CD1c-positive myeloid dendritic cell (primary cell): Measurements from ENCODE around the gene TPSG1.
"Not testable (repeated sequence)": the region's sequence is repeated elsewhere in the genome, so short reads cannot be mapped to it uniquely, and the experiment has no call there.

Experiments
- DNase-seq: peaks from one replicate; pipeline ENCODE4 v3.0.0-alpha.2; 2016; ENCODE audit errors: extremely low spot score

TPSG1 gene

GRCh38 chr16:1215574-1216295 lies 9.3 kb downstream of the TPSG1 start:
- no peak for DNase-seq

- no peak for DNase-seq
Observed at GRCh38 chr16:1214719-1215118, 10.3 kb downstream of the TPSG1 start.

- no peak for DNase-seq
Observed at GRCh38 chr16:1213796-1214372, 11.2 kb downstream of the TPSG1 start.

GRCh38 chr16:1213231-1213630 lies 11.8 kb downstream of the TPSG1 start:
- DNase-seq: no peak

DNA sequence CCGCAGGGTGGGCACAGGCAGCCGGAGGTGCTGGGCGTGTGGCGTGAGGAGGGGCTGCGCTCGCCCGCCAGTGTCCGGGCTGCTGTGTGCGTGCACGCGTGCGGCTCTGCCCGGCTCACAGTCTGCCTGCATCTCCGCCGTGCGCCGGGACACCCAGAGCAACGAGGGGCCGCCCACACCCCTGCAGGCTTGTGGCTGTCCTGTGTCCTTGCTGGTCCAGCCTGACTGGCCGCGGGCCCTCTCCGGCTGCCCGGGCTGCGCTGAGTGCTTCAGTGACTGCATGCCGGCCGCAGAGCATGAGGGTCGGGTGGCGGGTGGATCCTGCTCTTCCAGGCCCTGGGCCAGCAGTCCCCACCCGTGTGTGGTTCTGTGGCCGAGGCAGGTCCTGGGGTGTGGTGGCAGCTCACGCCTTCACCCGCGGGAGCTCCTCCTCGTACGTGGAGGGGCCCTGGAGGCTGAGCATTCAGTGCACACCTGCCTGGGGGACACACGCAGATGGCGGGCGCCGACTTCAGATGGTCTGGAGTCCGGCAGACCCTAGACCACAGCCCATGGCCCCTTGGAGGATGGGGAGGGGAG lies 12.4 kb downstream of the TPSG1 start:
- no peak for DNase-seq

DNA sequence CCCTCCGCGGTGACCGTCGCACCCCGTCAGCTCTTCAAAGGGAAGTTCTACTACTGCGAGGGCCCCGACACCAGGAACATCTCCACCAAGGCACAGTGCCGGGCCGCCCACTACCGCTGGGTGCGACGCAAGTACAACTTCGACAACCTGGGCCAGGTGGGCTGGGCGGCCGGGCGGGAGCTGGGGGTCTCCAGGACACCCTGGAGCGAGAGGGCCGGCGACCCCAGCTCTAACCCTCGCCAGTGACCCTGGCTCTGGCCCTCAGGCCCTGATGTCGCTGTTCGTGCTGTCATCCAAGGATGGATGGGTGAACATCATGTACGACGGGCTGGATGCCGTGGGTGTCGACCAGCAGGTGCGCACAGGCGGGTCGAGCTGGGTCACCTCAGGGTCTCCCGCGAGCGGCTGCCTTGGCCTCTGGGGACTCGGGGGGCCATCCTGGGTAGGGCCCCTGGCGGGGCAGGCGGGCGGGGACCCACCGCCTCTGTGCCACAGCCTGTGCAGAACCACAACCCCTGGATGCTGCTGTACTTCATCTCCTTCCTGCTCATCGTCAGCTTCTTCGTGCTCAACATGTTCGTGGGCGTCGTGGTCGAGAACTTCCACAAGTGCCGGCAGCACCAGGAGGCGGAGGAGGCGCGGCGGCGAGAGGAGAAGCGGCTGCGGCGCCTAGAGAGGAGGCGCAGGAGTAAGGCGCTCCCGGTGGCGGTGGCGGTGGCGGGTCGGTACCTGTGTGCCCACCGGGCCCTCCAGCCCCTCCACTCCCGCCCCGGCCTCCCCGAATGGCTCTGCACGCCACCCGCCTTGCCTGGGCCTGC lies 13.4 kb downstream of the TPSG1 start:
- DNase-seq: no peak

DNA sequence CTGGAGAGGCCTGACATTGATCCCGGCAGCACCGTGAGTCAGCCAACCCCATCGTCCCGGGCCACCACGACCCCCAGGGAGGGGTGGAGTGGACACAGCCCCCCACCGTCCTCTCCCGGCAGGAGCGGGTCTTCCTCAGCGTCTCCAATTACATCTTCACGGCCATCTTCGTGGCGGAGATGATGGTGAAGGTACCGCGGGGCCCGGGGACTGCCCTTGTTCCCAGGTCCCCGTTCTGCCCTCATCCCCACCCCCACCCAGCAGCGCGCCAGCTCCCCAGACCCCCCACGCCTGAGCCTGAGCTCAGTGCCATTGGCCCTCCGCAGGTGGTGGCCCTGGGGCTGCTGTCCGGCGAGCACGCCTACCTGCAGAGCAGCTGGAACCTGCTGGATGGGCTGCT lies 14.6 kb downstream of the TPSG1 start:
- no peak for DNase-seq

DNA sequence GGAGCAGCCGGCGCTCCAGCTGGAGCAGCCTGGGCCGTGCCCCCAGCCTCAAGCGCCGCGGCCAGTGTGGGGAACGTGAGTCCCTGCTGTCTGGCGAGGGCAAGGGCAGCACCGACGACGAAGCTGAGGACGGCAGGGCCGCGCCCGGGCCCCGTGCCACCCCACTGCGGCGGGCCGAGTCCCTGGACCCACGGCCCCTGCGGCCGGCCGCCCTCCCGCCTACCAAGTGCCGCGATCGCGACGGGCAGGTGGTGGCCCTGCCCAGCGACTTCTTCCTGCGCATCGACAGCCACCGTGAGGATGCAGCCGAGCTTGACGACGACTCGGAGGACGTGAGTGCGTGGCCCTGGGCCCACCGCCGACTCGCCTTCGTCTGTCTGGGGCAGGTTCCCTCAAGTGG lies 16.0 kb downstream of the TPSG1 start:
- DNase-seq: no peak

GRCh38 chr16:1208239-1208830 lies 16.7 kb downstream of the TPSG1 start:
- no peak for DNase-seq

DNA sequence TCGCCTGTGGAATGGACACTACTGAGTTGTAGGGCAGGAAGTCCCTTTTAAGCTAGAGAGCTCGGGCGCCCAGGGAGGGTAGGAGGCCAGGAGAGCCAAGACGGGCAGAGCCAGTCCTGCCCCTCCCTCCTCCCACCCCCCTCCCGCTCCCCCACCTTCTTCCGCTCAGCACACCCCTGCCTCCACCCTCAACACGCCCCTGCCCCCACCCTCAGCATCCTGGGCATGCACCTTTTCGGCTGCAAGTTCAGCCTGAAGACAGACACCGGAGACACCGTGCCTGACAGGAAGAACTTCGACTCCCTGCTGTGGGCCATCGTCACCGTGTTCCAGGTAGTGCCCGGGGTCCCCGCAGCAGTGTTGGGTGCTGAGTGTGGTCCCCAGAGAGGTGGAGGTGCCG lies 18.3 kb downstream of the TPSG1 start:
- DNase-seq: no peak

DNA sequence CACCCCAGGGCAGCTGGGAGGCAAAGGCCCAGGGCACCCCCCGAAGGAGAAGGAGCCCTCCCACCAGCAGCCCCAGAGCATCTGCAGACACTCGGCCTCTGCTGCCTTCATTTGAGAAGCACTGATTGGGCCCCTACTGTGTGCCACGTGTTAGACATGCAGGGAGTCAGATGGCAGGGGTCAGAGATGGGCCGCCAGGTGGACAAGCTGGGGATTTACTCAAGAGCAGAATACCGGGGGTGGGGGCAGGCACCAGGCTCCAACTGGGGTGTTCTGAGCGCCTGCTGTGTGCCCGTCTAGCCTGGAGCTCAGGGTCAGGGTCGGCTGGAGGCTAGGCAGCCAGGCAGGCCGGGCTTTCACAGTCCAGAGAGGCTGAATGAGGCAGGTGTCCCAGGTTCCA lies 18.7 kb downstream of the TPSG1 start:
- no peak for DNase-seq

- DNase-seq: no peak
Observed at GRCh38 chr16:1204933-1205332, 20.1 kb downstream of the TPSG1 start.

DNA sequence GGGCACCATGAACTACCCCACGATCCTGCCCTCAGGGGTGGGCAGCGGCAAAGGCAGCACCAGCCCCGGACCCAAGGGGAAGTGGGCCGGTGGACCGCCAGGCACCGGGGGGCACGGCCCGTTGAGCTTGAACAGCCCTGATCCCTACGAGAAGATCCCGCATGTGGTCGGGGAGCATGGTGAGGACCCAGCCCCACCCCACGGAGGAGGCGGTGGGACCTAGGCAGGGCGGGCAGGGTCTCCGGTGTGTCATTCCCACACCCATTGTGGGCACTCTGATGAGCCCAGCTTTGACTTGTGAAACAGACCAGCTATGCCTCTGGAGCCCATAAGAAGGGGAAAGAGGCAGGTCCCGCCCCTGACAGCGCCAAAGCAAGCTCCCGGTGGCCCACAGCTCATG lies 22.8 kb downstream of the TPSG1 start:
- no peak for DNase-seq

DNA sequence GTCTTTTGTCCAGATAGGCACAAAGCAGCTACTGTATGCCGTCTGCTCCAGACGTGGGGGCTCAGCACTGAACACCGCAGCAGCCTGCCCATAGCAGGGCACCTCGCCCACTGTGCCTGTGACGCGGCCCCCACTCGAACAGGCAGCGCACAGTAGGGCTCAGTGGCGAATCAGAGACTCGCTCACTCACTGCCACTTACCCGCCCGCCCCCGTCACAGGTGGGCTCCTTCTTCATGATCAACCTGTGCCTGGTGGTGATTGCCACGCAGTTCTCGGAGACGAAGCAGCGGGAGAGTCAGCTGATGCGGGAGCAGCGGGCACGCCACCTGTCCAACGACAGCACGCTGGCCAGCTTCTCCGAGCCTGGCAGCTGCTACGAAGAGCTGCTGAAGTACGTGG lies 23.6 kb downstream of the TPSG1 start:
- DNase-seq: no peak

DNA sequence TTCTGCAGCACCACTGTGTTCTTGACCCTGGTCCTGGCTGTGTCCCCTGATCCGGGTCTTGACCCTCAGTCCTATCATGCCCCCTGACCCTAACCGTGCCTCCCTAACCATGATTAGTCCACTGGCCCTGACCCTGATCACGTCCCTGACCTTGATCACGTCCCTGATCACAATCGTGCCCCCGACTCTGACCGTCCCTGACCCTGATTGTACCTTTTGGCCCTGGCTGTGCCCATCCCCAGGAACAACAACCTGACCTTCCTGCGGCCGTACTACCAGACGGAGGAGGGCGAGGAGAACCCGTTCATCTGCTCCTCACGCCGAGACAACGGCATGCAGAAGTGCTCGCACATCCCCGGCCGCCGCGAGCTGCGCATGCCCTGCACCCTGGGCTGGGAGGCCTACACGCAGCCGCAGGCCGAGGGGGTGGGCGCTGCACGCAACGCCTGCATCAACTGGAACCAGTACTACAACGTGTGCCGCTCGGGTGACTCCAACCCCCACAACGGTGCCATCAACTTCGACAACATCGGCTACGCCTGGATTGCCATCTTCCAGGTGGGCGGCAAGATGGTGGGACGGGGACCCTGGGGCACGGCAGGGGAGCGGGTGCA lies 24.9 kb downstream of the TPSG1 start:
- no peak for DNase-seq

DNA sequence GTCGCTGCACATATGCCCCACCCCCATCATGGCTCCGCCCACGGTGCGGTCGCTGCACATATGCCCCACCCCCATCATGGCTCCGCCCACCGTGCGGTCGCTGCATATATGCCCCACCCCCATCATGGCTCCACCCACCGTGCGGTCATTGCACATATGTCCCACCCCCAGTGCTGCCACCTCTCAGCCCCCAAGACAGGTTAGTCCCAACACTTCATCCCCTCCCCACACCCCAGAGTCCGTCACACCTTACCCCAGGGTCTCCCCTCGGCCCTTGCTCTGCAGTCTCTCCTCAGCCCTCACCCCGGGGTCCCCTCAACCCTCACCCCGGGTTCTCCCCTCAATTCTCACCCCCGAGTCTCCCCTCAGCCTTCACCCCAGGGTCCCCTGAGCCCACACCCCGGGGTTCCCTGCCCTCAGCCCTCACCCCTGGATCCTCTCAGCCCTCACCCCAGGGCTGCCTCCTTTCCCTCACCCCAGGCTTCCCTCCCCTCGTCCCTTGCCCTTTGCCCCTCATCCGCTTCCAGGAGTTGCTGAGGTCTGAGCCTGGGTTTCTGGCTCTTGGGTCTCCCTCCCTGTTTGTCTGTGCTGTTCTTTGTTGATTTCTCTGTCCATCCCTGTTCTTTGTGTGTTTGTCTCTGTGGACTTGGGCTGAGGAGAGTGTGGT lies 25.6 kb downstream of the TPSG1 start:
- DNase-seq: no peak

DNA sequence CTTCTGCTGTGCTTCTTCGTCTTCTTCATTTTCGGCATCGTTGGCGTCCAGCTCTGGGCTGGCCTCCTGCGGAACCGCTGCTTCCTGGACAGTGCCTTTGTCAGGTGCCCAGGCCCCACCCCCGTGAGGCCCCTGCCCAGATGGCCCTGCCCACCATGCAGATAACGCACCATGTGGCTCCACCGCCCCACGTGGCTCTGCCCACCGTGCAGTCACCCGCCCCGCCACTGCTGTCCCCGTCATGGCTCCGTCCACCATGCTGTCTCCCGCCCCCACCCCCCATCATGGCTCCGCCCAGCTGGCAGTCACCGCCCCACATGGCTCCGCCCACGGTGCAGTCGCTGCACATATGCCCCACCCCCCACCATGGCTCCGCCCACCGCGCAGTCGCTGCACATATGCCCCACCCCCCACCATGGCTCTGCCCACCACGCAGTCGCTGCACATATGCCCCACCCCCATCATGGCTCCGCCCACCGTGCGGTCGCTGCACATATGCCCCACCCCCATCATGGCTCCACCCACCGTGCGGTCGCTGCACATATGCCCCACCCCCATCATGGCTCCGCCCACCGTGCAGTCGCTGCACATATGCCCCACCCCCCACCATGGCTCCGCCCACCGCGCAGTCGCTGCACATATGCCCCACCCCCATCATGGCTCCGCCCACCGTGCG lies 26.3 kb downstream of the TPSG1 start:
- DNase-seq: not testable (repeated sequence)

DNA sequence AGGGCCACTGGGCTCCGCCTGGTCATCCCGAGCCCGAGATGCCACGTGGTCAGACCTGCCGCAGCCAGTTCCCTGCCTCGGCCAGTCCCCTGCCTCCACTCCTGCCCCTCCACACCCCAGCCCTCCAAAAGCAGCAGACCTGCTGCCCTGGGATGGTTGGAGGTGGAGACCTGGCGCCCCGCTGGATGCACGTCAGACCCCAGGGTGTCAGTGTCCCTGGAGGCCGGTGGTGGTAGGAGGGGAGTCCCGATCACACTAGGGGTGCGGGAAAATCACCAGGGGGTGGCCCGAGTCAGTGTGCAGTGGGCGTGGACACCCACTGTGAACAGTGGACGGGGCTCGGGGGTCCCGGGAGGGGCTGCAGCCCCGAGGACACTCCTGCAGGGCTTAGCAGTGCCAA lies 26.9 kb downstream of the TPSG1 start:
- DNase-seq: no peak

DNA sequence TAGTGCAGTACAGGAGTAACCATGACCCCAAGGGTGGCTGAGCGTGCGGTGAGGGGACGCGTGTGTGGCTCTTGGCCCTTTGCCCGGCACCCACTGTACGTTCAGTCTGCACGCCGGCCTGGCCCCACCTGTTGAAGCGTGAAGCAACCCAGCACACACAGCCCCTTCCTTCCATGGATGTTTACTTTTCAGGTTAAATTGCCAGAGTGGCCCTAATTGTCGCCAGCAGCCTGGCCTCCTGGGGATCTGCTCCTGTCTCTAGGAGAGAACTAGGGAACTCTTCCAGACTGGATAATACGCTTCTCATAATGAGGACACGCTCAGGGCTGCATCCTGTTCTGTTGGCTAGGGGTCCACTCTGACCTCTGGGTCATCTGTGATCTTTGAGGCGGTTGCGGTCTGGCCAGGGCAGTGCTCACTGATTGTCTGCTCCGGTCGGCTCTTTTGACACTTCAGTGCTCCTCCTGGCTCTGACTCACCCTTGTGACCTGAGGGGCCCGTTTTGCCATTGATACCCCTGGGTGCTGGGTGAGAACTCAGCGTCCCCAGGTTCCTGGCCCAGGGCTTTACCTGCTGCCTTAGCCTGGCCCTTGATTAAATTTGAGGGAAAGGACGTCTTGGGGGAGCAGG lies 27.7 kb downstream of the TPSG1 start:
- DNase-seq: no peak

DNA sequence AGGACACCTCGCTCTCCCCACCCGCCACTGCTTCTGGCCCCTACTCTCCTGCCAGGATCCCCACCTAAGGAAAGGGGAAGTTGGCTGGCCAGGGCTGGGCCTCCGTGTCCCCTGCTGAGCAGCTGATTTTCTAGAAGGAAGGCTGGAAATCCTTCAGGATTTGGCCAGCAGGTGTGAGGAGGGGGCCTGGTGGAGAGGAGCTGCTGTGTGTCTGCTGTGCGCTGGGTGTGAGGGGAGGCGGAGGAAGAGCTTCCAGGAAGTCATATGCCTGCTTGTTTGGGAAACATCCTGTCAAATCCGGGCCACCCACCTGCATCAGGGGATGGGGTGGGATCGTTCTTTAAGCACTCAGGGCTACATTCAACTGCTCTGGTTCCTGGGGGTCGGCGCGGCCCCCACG lies 28.6 kb downstream of the TPSG1 start:
- DNase-seq: no peak

- DNase-seq: no peak
Observed at GRCh38 chr16:1195393-1195666, 29.7 kb downstream of the TPSG1 start.
